Sciatic nerve (tissue), 2 donors: ENCODE data around the gene TMOD2. TPM values are rescaled to one million over a fixed set of nuclear protein-coding genes. Genes with fewer than 3 reads are reported as not detected.

Experiments
- ATAC-seq: fragments of 200-7000 bp; cut with Tn5 transposase; one replicate; pipeline ENCODE4 v1.9.1; 2020; ENCODE audit warnings: mild to moderate bottlenecking, moderate library complexity
- DNase-seq: peaks from one replicate; pipeline ENCODE4 v3.0.0-alpha.2; 2020; ENCODE audit warnings: low spot score
- intact Hi-C: fragments of 100-400 bp; cut with DNase I; formaldehyde crosslinking; loops from one replicate; pipeline ENCODE4 v1.14.2; 2022
- total RNA-seq: library from RNA; stranded (reverse); fragmentation: NEBNext Ultra II Directional; extraction: Animal tissue kit (Norgen Biotek cat#: 25700); gene quantifications from one replicate; pipeline ENCODE4 v1.2.1, GENCODE V29; 2021
- donor health status: DM: no; HTN: no; CAD: no.
- donor health status: DM: no; HTN: no; CAD: no.

Gene TMOD2
- total RNA-seq, 1 donor from 2014 or later: 148 TPM

DNA sequence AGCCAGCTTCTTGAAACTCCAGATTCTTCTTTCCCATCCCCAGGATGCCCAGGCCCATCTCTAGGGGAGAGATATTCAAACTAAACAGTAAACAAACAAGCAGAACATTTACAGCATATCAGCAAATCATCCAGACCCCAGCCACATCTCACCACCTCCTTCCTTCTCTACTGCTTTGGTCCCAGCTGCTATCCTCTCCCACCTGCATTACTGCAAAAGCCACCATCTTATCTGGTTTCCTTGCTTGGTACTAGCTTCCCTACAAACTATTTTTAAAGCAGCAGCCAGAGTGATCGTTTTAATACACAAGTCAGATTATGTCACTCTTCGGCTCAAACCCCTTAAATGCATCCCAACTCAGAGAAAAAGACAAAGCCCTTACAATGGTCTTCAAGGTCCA is 18.8 kb upstream of the TMOD2 start:
- DNase-seq: no peak
- intact Hi-C loops: no loop called here
- ATAC-seq: no peak

DNA sequence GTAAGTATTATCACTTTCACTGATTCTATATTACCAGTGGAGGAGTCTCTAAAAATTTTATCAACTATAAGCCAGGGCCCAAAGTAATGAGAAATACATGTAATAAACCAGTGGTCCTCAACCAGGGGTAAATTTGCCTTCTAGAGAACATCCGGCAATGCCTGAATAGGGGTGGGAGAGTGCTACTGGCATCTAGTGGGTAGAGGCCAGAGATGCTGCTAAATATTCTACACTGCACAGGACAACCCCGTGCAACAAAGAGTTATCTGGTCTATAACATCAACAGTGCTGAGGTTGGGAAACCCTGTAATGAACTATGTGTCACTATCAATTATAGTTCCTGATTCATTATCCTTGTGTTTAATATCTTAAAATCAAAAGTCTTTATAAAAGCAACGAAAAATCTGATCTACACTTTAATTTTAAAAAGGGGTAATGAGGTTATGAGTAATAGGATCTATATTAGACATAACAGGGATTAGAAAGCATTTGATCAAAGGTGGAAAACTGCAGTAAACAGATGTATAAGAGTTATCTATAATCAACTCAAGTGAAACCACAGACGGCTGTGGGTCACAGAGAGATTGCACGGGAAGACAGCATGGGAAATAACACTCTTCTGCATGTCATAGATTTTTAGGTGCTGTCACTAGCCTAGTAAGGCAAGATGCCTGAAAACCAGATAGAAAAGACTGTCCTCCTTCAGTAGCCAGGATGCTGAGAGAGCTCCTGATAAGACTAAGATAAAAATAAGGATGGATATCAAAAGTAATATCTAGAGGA is 16.0 kb upstream of the TMOD2 start:
- intact Hi-C loops: no loop called here
- DNase-seq (no peak), ATAC-seq (no peak)

DNA sequence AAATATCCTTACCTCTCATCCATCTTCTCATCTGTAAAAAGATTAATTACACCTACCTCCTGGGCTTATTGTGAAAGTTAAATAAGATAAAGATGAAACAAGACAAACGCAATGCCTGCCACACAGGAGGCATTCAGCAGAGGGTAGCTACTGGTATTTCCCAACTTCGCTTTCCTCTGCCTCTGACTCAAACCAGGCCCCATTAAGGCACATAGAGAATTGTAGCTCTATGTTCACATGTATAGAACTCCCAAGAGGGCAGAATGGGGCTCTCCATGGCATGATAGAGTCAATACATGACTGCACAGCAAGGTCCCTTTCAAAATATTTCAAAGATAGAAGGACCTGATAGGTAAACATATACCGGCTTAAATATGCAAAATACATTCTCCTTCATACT is 15.3 kb upstream of the TMOD2 start:
- ATAC-seq: no peak
- DNase-seq: no peak
- intact Hi-C loops: no loop called here

DNA sequence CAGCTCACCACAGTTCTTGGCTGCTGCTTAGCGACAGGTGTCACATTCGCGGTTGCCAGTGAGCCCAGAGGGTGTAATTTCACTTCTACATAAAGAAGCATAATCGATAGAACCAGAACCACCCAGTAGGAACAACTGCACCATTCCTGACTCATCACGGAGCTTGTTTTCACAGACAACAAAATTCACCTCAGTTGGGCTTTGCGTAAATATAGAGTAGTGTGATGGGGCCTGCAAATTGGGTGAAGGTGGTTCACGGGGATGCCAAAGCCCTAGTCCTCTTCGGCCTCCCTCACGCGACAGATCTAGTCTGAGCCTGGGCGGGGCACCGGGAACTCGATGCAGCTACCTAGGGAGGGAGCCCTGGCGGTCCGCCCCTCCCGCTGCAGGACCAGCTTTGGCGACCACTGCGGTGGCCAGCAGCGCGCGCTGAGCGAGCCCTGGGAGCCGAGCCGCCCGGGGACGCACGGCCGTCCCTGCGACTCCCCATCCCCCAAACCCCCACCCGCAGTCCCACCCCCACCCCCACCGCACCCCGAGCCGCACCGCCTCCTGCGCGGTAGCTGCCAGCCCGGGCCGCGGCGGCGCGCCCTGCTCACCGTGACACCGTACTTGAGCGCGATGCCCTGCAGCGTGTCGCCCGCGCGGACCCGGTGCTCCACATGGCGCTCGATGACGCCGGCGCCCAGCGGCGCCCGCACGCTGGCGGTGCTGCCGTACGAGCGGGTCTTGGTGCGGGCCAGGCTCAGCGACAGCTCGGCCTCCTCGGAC is 14.5 kb upstream of the TMOD2 start:
- intact Hi-C loops: no loop called here
- ATAC-seq (peak; percentile 44), DNase-seq (peak; percentile 67)

DNA sequence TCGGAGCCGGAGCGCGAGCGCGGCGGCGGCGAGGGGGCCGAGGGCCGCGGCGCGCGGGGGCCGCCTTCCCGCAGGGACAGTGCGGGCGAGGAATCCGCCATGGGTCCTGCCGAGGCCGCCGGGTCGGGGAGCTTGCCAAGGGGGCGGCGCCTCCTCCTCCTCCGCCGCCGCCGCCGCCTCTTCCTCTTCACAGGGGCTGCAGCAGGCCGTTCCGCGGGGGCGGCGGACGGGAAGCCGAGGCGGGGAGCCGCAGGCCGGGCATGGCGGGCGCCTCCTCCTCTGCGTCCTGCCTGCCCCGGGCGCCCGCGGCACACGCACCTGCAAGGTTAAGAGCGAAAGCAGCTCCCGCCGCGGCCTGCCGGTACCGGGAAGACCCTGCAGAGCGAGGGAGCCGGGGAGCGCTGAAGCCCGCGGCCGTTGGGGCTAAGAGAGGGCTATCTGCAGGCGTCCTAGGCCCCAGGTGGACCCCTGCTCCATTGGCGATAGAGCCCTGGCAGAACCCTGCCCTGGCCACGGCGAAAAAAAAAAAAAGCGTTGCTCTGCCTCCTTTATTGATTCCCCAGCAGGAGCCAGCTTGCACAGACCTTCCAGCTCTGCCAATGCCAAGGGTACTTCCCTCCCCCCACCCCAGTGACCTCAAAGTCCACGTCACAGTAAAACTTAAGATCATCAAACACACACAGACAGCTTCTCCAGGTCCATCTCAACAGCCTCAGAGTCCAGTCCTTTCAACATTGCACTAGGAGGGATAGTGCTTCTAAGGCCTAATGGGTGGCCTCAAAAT is 13.7 kb upstream of the TMOD2 start, which contains the start of gene LYSMD2:
Gene LYSMD2 (minus strand): TSS at position 134 of the 784 bp plus-strand sequence. CDS start 33 bp downstream, at position 101.
- ATAC-seq: peak; percentile 91
- peak; percentile 88 for DNase-seq
- intact Hi-C loops: no loop called here

DNA sequence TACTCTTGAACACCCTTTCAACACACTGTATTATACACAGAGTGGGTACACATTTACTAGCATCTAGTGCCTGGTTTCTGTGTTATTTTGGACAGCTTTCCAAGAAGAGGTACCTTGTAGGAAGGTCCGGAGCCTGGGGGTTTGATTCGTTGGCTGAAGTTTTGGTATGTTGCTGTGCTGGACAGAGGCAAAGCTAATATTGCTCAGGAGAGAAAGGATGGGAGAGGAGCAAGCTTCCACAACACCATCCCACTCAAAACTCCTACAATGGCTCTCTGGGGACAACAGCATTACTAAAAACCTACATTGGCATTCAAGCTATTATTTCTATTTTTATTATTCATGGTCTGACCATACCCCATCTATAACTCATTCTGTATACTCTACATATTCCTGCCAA is 12.8 kb upstream of the TMOD2 start:
- intact Hi-C loops: no loop called here
- no peak for DNase-seq
- no peak for ATAC-seq

DNA sequence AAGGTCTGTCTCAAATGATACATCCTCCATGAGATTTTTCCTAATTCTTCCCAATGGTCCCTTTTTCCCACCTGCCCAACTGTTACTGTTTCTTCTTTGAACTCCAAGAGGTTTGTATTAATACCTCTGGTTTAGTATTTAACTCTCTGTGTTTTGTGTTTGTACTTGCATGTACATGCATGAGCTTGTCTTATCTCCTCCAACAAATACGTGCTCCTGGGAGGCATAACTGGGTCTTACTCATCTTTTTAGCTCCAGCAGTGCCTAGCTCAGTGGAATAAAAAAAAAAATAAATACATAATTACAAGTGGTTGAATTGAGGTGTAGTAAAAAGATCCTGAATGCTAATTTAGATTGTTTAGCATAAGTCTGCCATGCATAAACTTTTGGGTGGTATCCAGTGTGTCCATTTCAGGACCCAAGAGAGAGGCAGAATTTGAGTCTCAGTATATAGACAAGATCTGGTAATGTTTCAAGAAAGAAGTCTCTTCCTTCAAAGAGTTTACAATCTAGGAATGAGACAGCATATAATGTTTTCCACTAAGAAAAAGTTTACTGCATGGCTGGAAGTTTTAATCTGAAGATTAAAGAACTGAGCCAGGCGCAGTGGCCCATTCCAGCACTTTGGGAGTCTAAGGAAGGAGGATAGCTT is 12.2 kb upstream of the TMOD2 start:
- intact Hi-C loops: no loop called here
- no peak for ATAC-seq

DNA sequence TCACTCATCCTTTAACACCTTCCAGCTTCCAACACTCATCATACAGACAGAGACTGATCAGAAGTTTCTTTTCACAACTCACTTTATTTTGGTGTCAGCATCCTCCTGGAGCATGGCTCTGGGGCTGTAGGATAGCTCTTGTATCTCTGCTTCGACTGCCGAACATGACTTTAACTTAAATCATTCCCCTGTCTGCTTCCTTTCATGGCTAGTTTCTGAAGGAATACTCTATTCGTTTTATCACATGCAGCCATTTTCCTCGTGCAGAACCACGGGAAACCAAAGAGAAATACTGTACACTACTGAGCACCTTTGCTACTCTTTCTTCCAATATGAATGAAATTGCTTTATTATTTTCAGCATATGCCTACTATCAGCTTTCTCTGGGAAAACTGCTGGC is 2.1 kb upstream of the TMOD2 start:
- intact Hi-C loops: no loop called here
- DNase-seq (no peak), ATAC-seq (no peak)

More for the DNA sequence above, 12.2 kb upstream of the TMOD2 start:
- DNase-seq: no peak

DNA sequence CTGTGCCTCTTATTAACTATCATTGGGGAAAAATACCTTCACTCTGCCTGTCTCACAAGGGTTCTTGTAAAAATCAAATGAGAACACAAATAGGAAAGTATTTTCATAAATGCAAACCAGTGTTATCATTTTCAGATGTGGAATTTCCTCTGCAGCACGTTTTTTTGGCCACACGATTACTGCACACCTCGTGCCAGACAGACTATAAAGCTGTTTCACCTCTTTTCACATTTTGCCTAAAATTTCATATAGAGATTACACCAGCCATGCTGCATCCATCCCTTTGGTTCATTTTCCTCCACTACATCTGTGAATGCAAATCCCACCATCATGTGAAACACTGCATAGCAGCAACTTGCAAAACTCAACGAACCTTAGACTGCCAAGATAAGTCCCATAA is 1.2 kb upstream of the TMOD2 start:
- intact Hi-C loops: no loop called here
- no peak for DNase-seq
- ATAC-seq: no peak

DNA sequence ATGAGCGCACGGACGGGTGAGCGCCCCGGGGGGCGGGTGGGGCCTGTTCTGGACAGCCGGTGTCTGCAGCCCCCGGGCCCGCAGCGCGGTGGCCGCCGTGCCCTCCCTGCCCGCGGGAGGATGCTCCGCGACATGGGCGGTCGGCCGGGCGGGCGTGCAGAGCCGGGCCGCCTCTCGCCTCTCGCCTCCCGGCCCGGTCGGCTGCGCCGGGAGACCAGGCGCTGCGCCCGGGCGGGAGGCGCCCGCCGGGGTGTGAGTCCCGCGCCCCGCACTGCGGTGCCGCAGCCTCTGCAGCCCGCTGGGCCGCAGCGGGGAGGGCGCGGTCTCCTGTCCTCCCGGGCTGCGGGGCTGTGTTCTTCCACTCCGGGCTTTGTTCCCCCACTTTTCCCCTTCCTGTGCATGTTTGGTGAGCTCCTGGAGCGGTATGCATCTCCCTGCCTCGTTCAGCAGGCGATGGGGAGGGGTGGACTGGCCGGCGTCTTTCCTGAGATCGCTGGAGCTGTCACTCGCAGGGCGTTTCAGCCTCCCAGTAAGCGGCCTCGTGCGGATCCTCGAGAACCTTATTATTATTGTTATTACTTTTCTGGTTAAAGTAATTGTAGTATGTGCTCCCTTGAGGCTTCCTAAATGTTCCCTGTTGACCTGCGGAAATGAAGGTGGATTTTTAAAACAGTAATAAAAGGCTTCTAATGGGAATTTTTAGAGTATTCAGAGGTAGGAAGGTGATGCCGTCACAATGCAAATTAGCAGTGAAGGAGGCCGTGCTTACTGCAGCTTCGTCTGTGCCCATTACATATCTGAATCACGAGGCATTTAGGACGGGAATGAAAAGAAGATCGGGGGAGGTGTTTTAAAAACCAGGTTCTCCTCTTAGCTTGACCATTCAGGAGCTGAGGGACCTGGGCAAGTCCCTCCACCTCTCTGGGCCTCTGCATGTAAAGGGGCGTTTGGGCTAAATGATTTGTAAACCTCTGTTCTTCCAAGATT is 593 bp downstream of the TMOD2 start:
- ATAC-seq: peak; percentile 52
- peak; percentile 68 for DNase-seq
- intact Hi-C loops: no loop called here

DNA sequence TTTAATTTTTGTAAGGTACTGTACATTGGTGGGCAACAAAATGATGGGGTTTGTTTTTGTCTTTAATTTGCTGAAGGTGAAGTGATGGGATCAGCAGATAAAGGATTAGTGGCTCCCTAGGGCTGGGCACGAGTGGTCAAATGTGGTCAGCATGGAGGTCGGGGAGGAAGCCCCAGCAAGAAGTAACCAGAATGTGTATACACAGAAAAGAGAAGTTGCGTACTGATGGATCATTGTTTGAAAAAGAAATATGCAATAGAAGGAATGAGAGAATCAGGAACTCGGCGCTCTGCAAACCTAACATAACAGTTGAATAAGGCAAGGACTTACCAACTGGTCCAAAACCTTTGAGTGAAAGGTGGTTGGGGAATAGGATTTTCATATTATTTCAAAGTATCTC is 1.5 kb downstream of the TMOD2 start:
- intact Hi-C loops: no loop called here
- no peak for ATAC-seq
- DNase-seq: no peak

DNA sequence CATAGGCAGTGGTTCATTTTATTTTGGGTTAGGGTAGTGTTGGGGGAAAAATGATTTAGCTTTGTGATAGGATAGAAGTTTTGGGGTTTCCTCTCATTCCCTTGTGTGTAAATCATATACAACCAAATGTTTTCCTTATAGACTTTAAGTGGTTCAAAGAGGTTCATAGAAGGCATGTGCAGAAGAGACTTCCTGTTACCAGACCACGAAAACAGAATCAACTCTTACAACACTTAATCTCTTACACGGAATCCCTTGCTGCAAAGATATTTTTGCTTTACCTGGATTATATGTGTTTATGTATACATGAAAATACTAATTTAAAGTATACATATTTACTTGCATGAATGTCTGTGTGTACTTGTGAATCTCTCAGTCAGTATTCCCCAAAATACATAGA is 2.9 kb downstream of the TMOD2 start:
- DNase-seq: no peak
- intact Hi-C loops: no loop called here
- ATAC-seq: no peak

DNA sequence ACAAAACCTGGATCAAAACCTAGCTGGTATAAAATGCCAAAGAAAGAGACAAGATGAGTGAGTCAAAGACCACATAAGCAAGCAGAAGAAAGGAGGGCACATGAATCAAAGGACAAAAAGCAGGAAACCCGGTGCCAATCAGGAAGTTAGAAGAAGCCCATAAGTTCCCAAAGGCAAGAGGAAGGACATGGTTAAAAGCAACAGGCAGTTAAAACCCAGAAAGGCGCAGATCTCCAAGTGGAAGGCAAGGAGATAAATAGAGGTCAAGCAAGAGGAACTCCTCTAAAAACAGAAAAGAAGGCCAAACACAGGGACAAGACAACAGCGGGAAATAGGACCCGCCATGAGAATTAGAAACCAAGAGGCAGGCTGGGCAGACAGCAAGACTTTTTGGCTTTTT is 4.4 kb downstream of the TMOD2 start:
- ATAC-seq (no peak), DNase-seq (no peak)
- intact Hi-C loops: no loop called here

DNA sequence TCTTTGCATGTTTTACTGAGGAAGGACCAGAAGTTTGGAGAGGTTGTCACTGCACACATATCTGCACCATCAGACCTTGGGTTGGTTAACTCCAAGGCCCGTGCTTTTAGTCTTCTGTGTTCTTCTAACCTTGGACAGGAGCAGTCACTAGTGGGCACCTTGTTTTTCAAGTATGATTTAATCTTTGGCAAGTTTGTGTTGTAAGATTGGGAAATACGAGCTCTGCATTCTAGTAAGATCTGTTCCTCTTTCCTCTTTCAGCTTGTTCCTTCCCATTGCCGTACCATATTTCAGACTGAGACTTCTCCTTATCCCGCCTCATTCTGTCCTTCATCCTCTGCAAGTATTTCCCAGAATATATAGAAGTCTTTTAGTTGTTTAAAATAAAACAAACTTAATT is 5.1 kb downstream of the TMOD2 start:
- DNase-seq (no peak), ATAC-seq (no peak)
- intact Hi-C loops: no loop called here

DNA sequence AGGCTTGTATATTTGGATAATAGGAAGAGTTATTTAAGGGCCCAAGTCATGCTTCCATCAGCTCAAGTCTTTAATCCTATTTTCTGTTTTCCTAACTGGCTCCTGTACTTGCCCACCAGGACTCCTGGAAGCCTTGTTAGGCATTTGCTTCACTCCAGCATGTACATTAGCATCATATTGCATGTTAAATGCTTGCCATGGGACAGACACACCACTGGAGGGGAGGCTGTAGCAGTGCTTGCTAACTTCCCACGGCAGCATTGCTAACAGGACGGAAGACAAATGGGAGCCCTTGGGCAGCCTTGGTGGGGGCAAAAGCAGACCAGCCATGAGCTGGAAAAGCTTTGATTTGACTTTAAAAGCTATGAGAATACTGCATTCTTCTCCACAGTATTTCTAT is 6.1 kb downstream of the TMOD2 start:
- DNase-seq: no peak
- ATAC-seq: no peak
- intact Hi-C loops: no loop called here

DNA sequence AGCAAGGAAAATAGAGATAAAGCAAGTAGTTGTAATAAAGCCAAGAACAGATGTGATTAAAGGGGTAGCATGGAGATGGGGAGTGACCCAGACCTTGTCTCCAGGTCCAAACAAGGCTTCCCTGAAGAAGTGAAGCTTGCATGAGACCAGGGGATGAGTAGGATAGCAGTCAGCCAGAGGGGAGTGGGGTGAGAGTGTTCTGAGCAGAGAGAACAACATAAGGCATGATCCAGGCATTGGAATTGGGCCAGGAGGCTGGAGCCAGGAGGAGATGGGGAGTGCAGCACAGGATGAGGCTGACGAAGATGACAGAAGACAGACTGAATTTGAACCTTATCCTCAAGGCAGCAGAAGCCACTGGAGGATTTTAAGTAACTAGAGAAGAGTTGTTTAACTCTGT is 7.2 kb downstream of the TMOD2 start:
- intact Hi-C loops: no loop called here
- ATAC-seq (peak; percentile 83), DNase-seq (peak; percentile 74)

DNA sequence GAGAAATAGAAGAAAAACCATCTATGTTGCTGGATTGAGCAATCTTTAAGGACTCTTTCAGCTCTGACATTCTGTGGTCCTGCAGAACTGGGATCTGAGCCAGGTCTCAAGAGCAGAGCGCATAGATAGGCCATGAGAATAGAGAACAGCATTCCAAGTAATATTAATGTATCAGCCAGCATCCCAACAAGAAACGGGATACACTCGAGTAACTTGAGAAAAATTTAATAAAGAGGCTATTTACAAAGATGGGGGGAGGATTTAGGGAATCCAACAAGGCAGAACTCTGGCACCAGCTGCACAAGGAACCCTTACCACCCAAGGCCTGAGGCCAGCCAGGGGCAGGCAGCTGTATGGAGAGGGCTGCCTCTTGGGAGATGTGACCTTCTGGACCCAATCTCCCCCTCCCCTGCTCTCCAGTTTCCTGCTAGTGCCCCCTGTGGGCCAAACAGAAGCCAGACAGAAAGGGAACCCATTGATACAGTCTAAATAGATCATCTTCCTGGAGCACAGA is 8.2 kb downstream of the TMOD2 start:
- intact Hi-C loops: no loop called here
- DNase-seq (peak; percentile 70), ATAC-seq (peak; percentile 92)

DNA sequence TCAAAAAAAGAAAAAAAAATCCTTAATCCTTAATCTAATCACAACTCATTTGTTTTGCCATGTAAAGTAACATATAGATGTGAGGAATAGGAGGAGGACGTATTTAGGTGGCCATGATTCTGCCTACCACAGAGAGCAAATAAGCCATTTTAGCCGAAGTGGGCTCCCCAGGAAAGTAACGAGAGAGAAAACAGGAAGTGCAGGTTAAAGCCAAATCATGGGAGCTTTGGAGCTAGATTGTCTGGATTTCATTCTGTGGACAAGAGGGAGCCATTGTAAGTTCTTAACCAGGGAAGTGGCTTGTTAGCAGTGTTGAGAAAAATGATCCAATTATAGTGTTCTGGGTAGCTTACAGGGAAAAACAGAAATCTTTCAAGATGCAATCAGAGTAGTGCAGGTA is 9.4 kb downstream of the TMOD2 start:
- DNase-seq: no peak
- intact Hi-C loops: no loop called here
- ATAC-seq: no peak
